Kidney epithelial cell (primary cell): ENCODE measurements around the gene TMEM26. TPM values are rescaled to one million over a fixed set of nuclear protein-coding genes. Genes with fewer than 3 reads are reported as not detected.

Experiments used
- DNase-seq: peaks from one replicate; pipeline ENCODE4 v3.0.0-alpha.2; 2010; ENCODE audit warnings: low read depth
- H3K27me3 ChIP-seq: 2 replicates; pipeline ENCODE4 v1.6.0; 2011; ENCODE audit warnings: low read length; ENCODE audit not compliant: control insufficient read depth, insufficient read depth
- H3K36me3 ChIP-seq: 2 replicates; pipeline ENCODE4 v1.5.1; 2011; ENCODE audit warnings: low read length; ENCODE audit not compliant: control insufficient read depth, insufficient read depth
- H3K4me3 ChIP-seq: 2 replicates; pipeline ENCODE4 v1.5.1; 2011; ENCODE audit warnings: low read depth, mild to moderate bottlenecking, control low read depth, low read length
- CTCF ChIP-seq: IDR thresholded peaks from 2 replicates; pipeline ENCODE4 v1.5.1; 2011; ENCODE audit warnings: mild to moderate bottlenecking, moderate library complexity, low read length, control low read depth, inconsistent platforms; ENCODE audit not compliant: insufficient read depth, poor library complexity, severe bottlenecking
- total RNA-seq: library from RNA; depleted of rRNA; stranded (reverse); fragments of >200 nt; gene quantifications from 2 replicates; pipeline ENCODE4 v1.2.3, GENCODE V29; 2015

The TMEM26 gene
- total RNA-seq, 1 donor from 2014 or later = 0.33 TPM

GRCh38 chr10:61486251-61486650 is 33.1 kb upstream of the TMEM26 start:
- no peak for DNase-seq
- H3K27me3 ChIP-seq = no peaks in the 10 kb centered on the region
- no peak for TF ChIP-seq CTCF
- H3K4me3 ChIP-seq = no peak overlapping the region
- no peaks in the 10 kb centered on the region for H3K36me3 ChIP-seq

- no peaks in the 10 kb centered on the region for H3K36me3 ChIP-seq
- H3K27me3 ChIP-seq = no peaks in the 10 kb centered on the region
- DNase-seq = no peak
- H3K4me3 ChIP-seq = no peak overlapping the region
- no peak for TF ChIP-seq CTCF
Measured at GRCh38 chr10:61481597-61481996, 28.4 kb upstream of the TMEM26 start.

- no peaks in the 10 kb centered on the region for H3K36me3 ChIP-seq
- no peak for TF ChIP-seq CTCF
- no peak for DNase-seq
- H3K4me3 ChIP-seq = no peak overlapping the region
- no peaks in the 10 kb centered on the region for H3K27me3 ChIP-seq
Measured at GRCh38 chr10:61480208-61480607, 27.0 kb upstream of the TMEM26 start.

GRCh38 chr10:61478621-61479312 is 25.6 kb upstream of the TMEM26 start:
- H3K27me3 ChIP-seq = no peaks in the 10 kb centered on the region
- no peak overlapping the region for H3K4me3 ChIP-seq
- peak; percentile 3 for TF ChIP-seq CTCF
- H3K36me3 ChIP-seq = no peaks in the 10 kb centered on the region
- no peak for DNase-seq

GRCh38 chr10:61477451-61477850 is 24.3 kb upstream of the TMEM26 start:
- H3K36me3 ChIP-seq = no peaks in the 10 kb centered on the region
- no peaks in the 10 kb centered on the region for H3K27me3 ChIP-seq
- DNase-seq = no peak
- no peak for TF ChIP-seq CTCF
- H3K4me3 ChIP-seq = no peak overlapping the region

- H3K4me3 ChIP-seq = no peak overlapping the region
- no peaks in the 10 kb centered on the region for H3K36me3 ChIP-seq
- no peaks in the 10 kb centered on the region for H3K27me3 ChIP-seq
- no peak for TF ChIP-seq CTCF
- DNase-seq = no peak
Measured at GRCh38 chr10:61476529-61476928, 23.3 kb upstream of the TMEM26 start.
